GM12878 (cell line): Measurements from ENCODE around the gene MAGIX. TPM values are rescaled to one million over a fixed set of nuclear protein-coding genes. Genes with fewer than 3 reads are reported as not detected.

Experiments used
- ATAC-seq: fragments of 200-7000 bp; cut with Tn5 transposase; 3 replicates; pipeline ENCODE4 v1.9.1; 2020; ENCODE audit warnings: mild to moderate bottlenecking, moderate library complexity
- BruUV-seq: library from RNA; stranded (reverse); fragments of 400-500 nt; replicated peaks from 2 replicates; lab custom pipeline; 2021; lab: Mats Ljungman, UMichigan
- CTCF ChIA-PET: fragments of 300-600 bp; sonication (Branson Sonifier 250); formaldehyde crosslinking; extraction: SDS; loops from one replicate; lab custom pipeline; 2021; ENCODE audit warnings: inconsistent platforms; lab: Yijun Ruan, JAX
- POLR2A ChIA-PET: fragments of 350-600 bp; formaldehyde crosslinking; extraction: SDS; loops from one replicate; lab custom pipeline; 2021; ENCODE audit warnings: inconsistent platforms; lab: Charles Lee
- RAD21 ChIA-PET: fragments of 300-600 bp; sonication (Branson Sonifier 250); formaldehyde crosslinking; loops from one replicate; lab custom pipeline; 2023; ENCODE audit warnings: antibody characterized with exemption; ENCODE audit not compliant: unreplicated experiment; lab: Charles Lee
- SMC1A ChIA-PET: fragments of 300-600 bp; sonication (Branson Sonifier 250); formaldehyde crosslinking; loops from one replicate; lab custom pipeline; 2023; ENCODE audit not compliant: unreplicated experiment, uncharacterized antibody; lab: Charles Lee
- DNase-seq: peaks from one replicate; pipeline ENCODE4 v3.0.0-alpha.2; 2011; ENCODE audit warnings: low read depth, low spot score
- FAIRE-seq: peaks from 3 replicates; lab custom pipeline; 2011; peaks lifted over from hg19 to GRCh38; lab: Jason Lieb, UNC
- H2AFZ ChIP-seq: 2 replicates; pipeline ENCODE4 v1.6.0; 2011; ENCODE audit warnings: low read depth, low read length, control low read depth; ENCODE audit not compliant: control insufficient read depth
- H3K27ac ChIP-seq: 2 replicates; pipeline ENCODE4 v1.5.1; 2011; ENCODE audit warnings: control low read depth; ENCODE audit not compliant: control insufficient read depth, insufficient read depth
- H3K27me3 ChIP-seq, 2 experiments: replicated peaks in 1 of 2; 2 replicates each; pipeline versions ENCODE4 v1.6.0 to v1.6.1; 2011; ENCODE audit warnings: low read length in 1 of 2; ENCODE audit not compliant: control insufficient read depth in 2 of 2, insufficient read depth in 2 of 2
- H3K36me3 ChIP-seq, 2 experiments: 2 replicates each; pipeline ENCODE4 v1.5.1; 2011; ENCODE audit warnings: low read length in 1 of 2; ENCODE audit not compliant: control insufficient read depth in 2 of 2, insufficient read depth in 2 of 2
- H3K4me1 ChIP-seq: 2 replicates; pipeline ENCODE4 v1.6.1; 2011; ENCODE audit warnings: mild to moderate bottlenecking, low read length, moderate library complexity, mixed read lengths; ENCODE audit not compliant: control insufficient read depth, insufficient read depth
- H3K4me2 ChIP-seq: 2 replicates; pipeline ENCODE4 v1.6.0; 2011; ENCODE audit warnings: control low read depth; ENCODE audit not compliant: control insufficient read depth, insufficient read depth
- H3K4me3 ChIP-seq: fragments of 200-600 bp; sonication (generic); 2 replicates; pipeline ENCODE4 v1.5.1; 2016
- H3K79me2 ChIP-seq: 2 replicates; pipeline ENCODE4 v1.6.0; 2011; ENCODE audit warnings: low read length; ENCODE audit not compliant: control insufficient read depth, insufficient read depth
- H3K9ac ChIP-seq: 2 replicates; pipeline ENCODE4 v1.8.0; 2011; ENCODE audit warnings: low read length, control low read depth, mixed read lengths; ENCODE audit not compliant: control insufficient read depth, insufficient read depth
- H3K9me3 ChIP-seq: replicated peaks from 3 replicates; pipeline ENCODE4 v1.5.1; 2011; ENCODE audit warnings: mild to moderate bottlenecking, low read length; ENCODE audit not compliant: control insufficient read depth, insufficient read depth
- H4K20me1 ChIP-seq: 2 replicates; pipeline ENCODE4 v1.6.0; 2011; ENCODE audit not compliant: control insufficient read depth, insufficient read depth
- BRCA1 ChIP-seq: IDR thresholded peaks from 2 replicates; pipeline ENCODE4 v1.6.1; 2011; ENCODE audit warnings: low read depth, low read length, improper control_type of control experiment
- CBFB ChIP-seq: IDR thresholded peaks from 2 replicates; pipeline ENCODE4 v1.6.1; 2016; ENCODE audit warnings: antibody characterized with exemption, low read depth
- CHD2 ChIP-seq: IDR thresholded peaks from 2 replicates; pipeline ENCODE4 v1.6.1; 2011; ENCODE audit warnings: low read depth, low read length, improper control_type of control experiment, borderline replicate concordance
- HCFC1 ChIP-seq: fragments of 150-350 bp; IDR thresholded peaks from 2 replicates; pipeline ENCODE4 v1.6.1; 2014; ENCODE audit warnings: low read length
- LARP7 ChIP-seq: fragments of 450-650 bp; IDR thresholded peaks from 2 replicates; pipeline ENCODE4 v1.6.1; 2017; ENCODE audit warnings: mild to moderate bottlenecking
- NFIC ChIP-seq: IDR thresholded peaks from 2 replicates; pipeline ENCODE4 v1.6.1; 2012; ENCODE audit warnings: low read depth, mild to moderate bottlenecking, inconsistent platforms, low read length, moderate library complexity
- NFYA ChIP-seq: IDR thresholded peaks from 2 replicates; pipeline ENCODE4 v1.6.1; 2011; ENCODE audit warnings: low read depth, mild to moderate bottlenecking, low read length, improper control_type of control experiment, borderline replicate concordance
- RB1 ChIP-seq: fragments of 450-650 bp; formaldehyde crosslinking; IDR thresholded peaks from 2 replicates; pipeline ENCODE4 v1.6.1; 2017; ENCODE audit warnings: mild to moderate bottlenecking, borderline replicate concordance
- STAT1 ChIP-seq: fragments of 450-650 bp; conservative IDR thresholded peaks from 2 replicates; pipeline ENCODE4 v1.6.1; 2014; ENCODE audit warnings: antibody characterized with exemption, mild to moderate bottlenecking
- SUZ12 ChIP-seq: fragments of 200-600 bp; sonication (generic); IDR thresholded peaks from one replicate; pipeline ENCODE4 v1.6.1; 2018; ENCODE audit warnings: antibody characterized with exemption, mild to moderate bottlenecking; ENCODE audit not compliant: unreplicated experiment
- TAF1 ChIP-seq: IDR thresholded peaks from 2 replicates; pipeline ENCODE4 v1.6.1; 2011; ENCODE audit warnings: mild to moderate bottlenecking, low read depth, low read length, borderline replicate concordance
- TARDBP ChIP-seq: IDR thresholded peaks from 2 replicates; pipeline ENCODE4 v1.6.1; 2016; ENCODE audit warnings: borderline replicate concordance
- TCF3 ChIP-seq: IDR thresholded peaks from 2 replicates; pipeline ENCODE4 v1.6.1; 2012; ENCODE audit warnings: low read depth, mild to moderate bottlenecking, low read length, borderline replicate concordance; ENCODE audit not compliant: insufficient read depth
- ZBED1 ChIP-seq: IDR thresholded peaks from 2 replicates; pipeline ENCODE4 v1.6.1; 2016; ENCODE audit warnings: borderline replicate concordance
- ZNF207 ChIP-seq: fragments of 450-650 bp; IDR thresholded peaks from 2 replicates; pipeline ENCODE4 v1.6.1; 2014; ENCODE audit warnings: antibody characterized with exemption, mild to moderate bottlenecking, borderline replicate concordance
- ZNF24 ChIP-seq: fragments of 450-650 bp; IDR thresholded peaks from 2 replicates; pipeline ENCODE4 v1.6.1; 2017; ENCODE audit warnings: antibody characterized with exemption, mild to moderate bottlenecking
- whole genome bisulfite sequencing: methylation state at CpG from one replicate; pipeline ENCODE4 v1.1.6; 2016; ENCODE audit warnings: low lambda C conversion rate; ENCODE audit not compliant: insufficient replicate concordance, insufficient coverage; ENCODE audit errors: missing lambda C conversion rate; 5-methylcytosine and 5-hydroxymethylcytosine counted together
- in situ Hi-C: fragments of 300-500 bp; cut with MboI; formaldehyde crosslinking; loops from 9 replicates; pipeline ENCODE4 v1.14.3; 2018; ENCODE audit warnings: mixed read lengths
- intact Hi-C: fragments of 100-400 bp; cut with micrococcal nuclease; formaldehyde crosslinking; loops from one replicate; pipeline ENCODE4 v1.14.2; 2022; ENCODE audit not compliant: unreplicated experiment
- polyA plus RNA-seq, 11 experiments: library from polyadenylated mRNA; depleted of rRNA in 4 of 11; unstranded in 6 of 11; stranded (reverse) in 5 of 11; fragments of >200 nt; fragmentation: Nextera tagmentation in 4 of 11; fragmentation: Illumina TruSeq in 1 of 11; extraction: Ambion mirVana in 4 of 11; extraction: Trizol in 1 of 11; gene quantifications; 1 replicate in 1 of 11; 2 replicates in 10 of 11; pipeline versions ENCODE4 v1.2.1 to v1.2.3, GENCODE V29; 2011 to 2016; ENCODE audit warnings: inconsistent platforms in 2 of 11, missing spikeins in 2 of 11, low read depth in 1 of 11
- total RNA-seq, 4 experiments: library from RNA; depleted of rRNA in 3 of 4; stranded (reverse); fragments of >200 nt in 3 of 4; fragmentation: Illumina TruSeq in 1 of 4; extraction: Trizol in 1 of 4; gene quantifications; 2 replicates each; pipeline versions ENCODE4 v1.2.1 to v1.2.3, GENCODE V29; 2013 to 2021

The MAGIX gene
- total and polyA plus RNA-seq, 10 of the 15 experiments (the other 5 are each of a cell fraction or from before 2014, with no cell fraction given): 0.03 to 2.5 (median 0.82) TPM

DNA sequence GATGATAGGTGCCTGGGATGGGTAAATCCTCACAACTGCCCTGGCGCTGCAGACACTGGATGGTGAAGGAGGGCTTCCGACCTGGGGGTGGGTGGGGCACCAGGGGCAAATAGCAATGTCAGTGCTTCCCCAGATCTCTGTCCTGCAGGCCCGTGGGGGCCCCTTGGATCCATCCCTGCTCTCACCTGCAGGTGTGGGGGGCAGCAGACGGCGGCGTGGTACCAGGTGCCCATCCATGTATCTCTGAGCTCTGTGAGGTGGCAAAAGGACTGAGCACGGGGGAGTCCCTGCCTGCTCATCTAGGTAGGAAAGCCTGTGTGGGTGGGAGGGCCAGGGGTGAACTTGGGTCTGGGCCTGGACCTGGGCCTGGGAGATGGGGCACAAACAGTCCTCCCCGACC is 44.0 kb downstream of the MAGIX start (continued):
- TF ChIP-seq BRCA1 (no peak), TCF3 (no peak), STAT1 (no peak), HCFC1 (no peak), RB1 (no peak), SUZ12 (no peak), LARP7 (no peak), NFIC (no peak), CHD2 (no peak), ZNF24 (no peak), TARDBP (no peak)

DNA sequence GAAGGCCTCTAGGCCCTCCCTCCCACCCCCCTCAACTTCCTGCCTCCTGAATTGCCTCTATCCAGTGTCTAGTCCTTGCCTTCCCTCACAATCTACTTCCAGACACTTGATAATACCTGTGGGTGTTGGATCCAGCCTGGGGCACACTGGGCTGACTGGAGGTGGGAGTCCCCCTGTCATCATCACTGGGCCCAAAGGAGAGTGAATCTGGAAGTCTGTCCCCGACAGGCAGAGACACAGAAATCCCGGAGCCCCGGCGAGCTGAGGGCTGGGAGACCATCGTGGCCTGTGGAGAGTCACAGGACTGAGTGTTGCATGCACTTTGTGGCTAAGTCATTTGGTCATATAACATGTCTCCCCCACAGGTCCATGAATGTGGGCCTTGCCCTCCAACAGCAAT is 45.8 kb downstream of the MAGIX start:
- ATAC-seq (no peak), DNase-seq (no peak), FAIRE-seq (no peak)
- CTCF ChIA-PET: interaction anchor here (1.2 to 3.5 kb wide), 3 partner anchors 16 to 66 kb away, joined by 4 to 17 read pairs (median 5); no protein-coding TSS in a partner anchor
- BruUV-seq: no TSS peak
- H3K27ac ChIP-seq: no peak overlapping the region
- POLR2A ChIA-PET: interaction anchor here (1.3 kb wide), 1 partner anchor 18 kb away, joined by 4 read pairs; no protein-coding TSS in a partner anchor
- in situ Hi-C loops: no loop called here
- intact Hi-C loops: no loop called here
- RAD21 ChIA-PET: interaction anchor here (0.8 kb wide), 1 partner anchor 61 kb away, joined by 3 read pairs; no protein-coding TSS in a partner anchor
- no peak overlapping the region for H2AFZ ChIP-seq
- WGBS: 90% methylated on average over 5 of the region's 5 CpGs
- no peaks in the 10 kb centered on the region for H3K36me3 ChIP-seq
- no peaks in the 10 kb centered on the region for H3K4me1 ChIP-seq
- no peak overlapping the region for H3K4me2 ChIP-seq
- H3K27me3 ChIP-seq: no peaks in the 10 kb centered on the region
- TF ChIP-seq TAF1 (no peak), NFYA (no peak), ZNF207 (no peak), ZBED1 (no peak), CBFB (no peak)
- H3K4me3 ChIP-seq: no peak overlapping the region
- H3K9me3 ChIP-seq: no peaks in the 10 kb centered on the region
- H3K9ac ChIP-seq: no peak overlapping the region
- no peaks in the 10 kb centered on the region for H3K79me2 ChIP-seq
- H4K20me1 ChIP-seq: no peaks in the 10 kb centered on the region
- SMC1A ChIA-PET: interaction anchor here (0.6 kb wide), 1 partner anchor 64 kb away, joined by 3 read pairs; no protein-coding TSS in a partner anchor
